NB4 (cell line): ENCODE measurements around the gene B3GNT7.
"Not testable (repeated sequence)": the region's sequence is repeated elsewhere in the genome, so short reads cannot be mapped to it uniquely, and the experiment has no call there.

Experiments
- DNase-seq: peaks from one replicate; pipeline ENCODE4 v3.0.0; 2010; ENCODE audit warnings: low read depth
- H3K4me3 ChIP-seq: one replicate; pipeline ENCODE4 v1.5.1; 2011; ENCODE audit warnings: mild to moderate bottlenecking, low read depth, low read length, moderate library complexity
- MYC ChIP-seq: IDR thresholded peaks from 2 replicates; pipeline ENCODE4 v1.6.1; 2011; ENCODE audit warnings: low read depth, low read length
- POLR2A ChIP-seq: IDR thresholded peaks from 2 replicates; pipeline ENCODE4 v1.6.1; 2011; ENCODE audit warnings: mild to moderate bottlenecking; ENCODE audit not compliant: insufficient read length; ENCODE audit errors: extremely low read depth
- TF ChIP-seq, protein P1 (sequence below): IDR thresholded peaks from 2 replicates; pipeline ENCODE4 v1.6.1; 2011; ENCODE audit warnings: low read depth, low read length
- TF ChIP-seq, protein P2 (sequence below): IDR thresholded peaks from one replicate; pipeline ENCODE4 v1.5.1; 2012; ENCODE audit warnings: low read depth, low read length

The B3GNT7 gene, protein sequence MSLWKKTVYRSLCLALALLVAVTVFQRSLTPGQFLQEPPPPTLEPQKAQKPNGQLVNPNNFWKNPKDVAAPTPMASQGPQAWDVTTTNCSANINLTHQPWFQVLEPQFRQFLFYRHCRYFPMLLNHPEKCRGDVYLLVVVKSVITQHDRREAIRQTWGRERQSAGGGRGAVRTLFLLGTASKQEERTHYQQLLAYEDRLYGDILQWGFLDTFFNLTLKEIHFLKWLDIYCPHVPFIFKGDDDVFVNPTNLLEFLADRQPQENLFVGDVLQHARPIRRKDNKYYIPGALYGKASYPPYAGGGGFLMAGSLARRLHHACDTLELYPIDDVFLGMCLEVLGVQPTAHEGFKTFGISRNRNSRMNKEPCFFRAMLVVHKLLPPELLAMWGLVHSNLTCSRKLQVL

DNA sequence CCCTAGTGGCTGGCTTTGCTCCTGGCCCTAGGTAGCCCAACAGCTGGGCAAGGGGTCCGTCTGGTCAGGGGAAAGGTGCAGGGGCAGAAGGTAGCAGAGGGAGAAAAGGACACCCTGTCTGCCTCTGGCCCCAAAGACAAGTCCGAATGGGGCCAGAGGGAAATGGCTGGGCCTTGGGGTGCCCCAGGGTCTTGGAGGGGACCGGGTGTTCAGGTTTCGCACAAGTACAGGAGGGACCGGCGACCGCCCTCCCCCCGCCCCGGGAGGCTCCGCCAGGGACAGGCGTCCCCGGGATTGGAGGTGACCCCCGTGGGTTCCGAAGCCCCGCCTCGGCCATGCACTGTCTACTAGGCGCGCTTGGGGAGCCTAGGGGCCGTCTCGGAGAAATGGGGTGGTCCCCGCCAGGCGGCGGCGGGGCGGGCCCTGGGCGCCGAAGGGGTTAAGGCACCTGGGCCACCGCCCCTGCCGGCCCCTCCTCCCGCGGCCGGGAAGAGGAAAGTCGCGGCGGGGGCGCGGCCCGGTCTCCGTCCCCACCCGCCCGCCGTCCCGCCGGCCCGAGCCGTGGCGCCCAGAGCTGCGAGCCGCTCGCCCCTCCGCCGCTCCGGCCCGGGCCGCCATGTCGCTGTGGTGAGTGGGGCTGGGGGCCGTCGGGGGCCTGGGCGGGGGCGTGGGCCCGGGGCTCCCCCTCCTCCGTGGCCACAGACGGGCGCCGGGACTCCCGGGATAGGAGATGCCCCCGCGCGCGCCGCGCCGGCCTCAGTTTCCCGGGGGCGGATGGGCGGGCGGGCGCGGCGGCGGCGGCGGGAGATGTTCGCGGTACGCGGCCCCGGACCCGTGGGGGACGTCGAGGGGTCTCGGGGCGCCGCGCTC lies at the start of gene B3GNT7:
B3GNT7 (plus strand) TSS at position 523 of the 870 bp plus-strand sequence; CDS start at position 617, 94 bp downstream.
- no peak within 1 kb of the TSS for H3K4me3 ChIP-seq
- DNase-seq = no peak
- TF ChIP-seq MYC (no peak), POLR2A (no peak)
- TF ChIP-seq, protein P1, sequence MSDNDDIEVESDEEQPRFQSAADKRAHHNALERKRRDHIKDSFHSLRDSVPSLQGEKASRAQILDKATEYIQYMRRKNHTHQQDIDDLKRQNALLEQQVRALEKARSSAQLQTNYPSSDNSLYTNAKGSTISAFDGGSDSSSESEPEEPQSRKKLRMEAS = no peak
- TF ChIP-seq, protein P2, sequence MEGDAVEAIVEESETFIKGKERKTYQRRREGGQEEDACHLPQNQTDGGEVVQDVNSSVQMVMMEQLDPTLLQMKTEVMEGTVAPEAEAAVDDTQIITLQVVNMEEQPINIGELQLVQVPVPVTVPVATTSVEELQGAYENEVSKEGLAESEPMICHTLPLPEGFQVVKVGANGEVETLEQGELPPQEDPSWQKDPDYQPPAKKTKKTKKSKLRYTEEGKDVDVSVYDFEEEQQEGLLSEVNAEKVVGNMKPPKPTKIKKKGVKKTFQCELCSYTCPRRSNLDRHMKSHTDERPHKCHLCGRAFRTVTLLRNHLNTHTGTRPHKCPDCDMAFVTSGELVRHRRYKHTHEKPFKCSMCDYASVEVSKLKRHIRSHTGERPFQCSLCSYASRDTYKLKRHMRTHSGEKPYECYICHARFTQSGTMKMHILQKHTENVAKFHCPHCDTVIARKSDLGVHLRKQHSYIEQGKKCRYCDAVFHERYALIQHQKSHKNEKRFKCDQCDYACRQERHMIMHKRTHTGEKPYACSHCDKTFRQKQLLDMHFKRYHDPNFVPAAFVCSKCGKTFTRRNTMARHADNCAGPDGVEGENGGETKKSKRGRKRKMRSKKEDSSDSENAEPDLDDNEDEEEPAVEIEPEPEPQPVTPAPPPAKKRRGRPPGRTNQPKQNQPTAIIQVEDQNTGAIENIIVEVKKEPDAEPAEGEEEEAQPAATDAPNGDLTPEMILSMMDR = no peak

DNA sequence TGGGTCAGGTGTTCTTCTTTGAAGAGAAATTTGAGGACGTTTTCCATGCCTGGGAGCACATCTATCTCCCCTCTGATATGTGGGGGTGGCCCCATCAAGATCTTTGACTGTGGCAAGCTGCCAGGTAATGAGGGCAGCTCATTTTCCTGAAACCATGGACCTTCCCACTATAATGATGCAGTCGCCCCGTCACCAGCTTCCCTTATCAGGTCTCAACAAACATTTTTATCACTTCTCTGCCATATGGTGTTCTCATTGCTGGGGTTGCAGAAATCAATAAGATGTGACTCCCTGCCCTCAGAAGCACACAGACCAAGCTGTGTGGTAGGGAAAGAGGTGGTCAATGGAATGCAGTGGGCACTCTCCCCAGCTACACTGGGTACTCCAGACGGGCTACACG lies 48.4 kb upstream of the B3GNT7 start:
- TF ChIP-seq POLR2A (no peak), MYC (no peak)
- TF ChIP-seq, protein P2 = no peak
- TF ChIP-seq, protein P1 = no peak
- H3K4me3 ChIP-seq = no peak overlapping the region
- DNase-seq = no peak

GRCh38 chr2:231347638-231348037 lies 47.9 kb upstream of the B3GNT7 start:
- no peak for TF ChIP-seq MYC
- no peak for DNase-seq
- H3K4me3 ChIP-seq = no peak overlapping the region

DNA sequence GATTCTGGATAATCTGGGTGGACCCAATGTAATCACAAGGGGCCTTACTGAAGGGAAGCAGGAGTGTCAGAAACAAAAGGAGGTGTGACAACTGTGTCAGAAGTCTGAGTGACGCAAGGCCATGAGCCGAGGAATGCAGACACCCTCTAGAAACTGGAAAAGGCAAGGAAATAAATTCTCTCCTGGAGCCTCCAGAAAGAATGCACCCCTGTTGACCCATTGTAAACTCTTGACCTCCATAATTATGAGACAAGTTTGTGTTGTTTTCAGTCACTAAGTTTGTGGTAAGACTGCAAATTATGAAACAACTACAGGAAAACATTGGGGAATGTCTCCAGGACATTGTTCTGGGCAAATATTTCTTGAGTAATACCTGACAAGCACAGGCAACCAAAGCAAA lies 47.3 kb upstream of the B3GNT7 start:
- H3K4me3 ChIP-seq = no peak overlapping the region
- DNase-seq = no peak
- TF ChIP-seq, protein P2 = no peak
- no peak for TF ChIP-seq MYC

DNA sequence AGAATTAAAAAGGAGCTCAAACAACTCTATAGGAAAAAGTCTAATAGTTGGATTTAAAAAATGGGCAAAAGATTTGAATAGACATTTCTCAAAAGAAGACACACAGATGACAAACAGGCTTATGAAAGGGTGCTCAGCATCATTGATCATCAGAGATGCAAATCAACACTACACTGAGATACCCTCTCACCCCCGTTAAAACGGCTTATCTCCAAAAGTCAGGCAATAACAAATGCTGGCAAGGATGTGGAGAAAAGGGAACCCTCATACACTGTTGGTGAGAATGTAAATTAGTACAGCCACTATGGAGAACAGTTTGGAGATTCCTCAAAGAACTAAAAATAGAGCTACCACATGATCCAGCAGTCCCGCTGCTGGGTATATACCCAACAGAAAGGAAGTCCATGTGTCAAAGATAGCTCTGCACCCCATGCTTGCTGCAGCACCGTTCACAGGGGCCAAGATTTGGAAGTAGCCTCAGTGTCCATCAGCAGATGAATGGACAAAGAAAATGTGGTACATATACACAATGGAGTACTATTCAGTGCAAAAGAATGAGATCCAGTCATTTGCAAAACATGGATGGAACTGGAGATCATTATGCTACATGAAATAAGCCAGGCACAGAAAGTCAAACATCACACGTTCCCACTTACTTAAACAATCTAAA lies 46.7 kb upstream of the B3GNT7 start:
- TF ChIP-seq, protein P1 = no peak
- TF ChIP-seq, protein P2 = no peak
- TF ChIP-seq MYC = no peak
- DNase-seq = no peak

GRCh38 chr2:231349374-231349735 lies 46.2 kb upstream of the B3GNT7 start:
- DNase-seq, H3K4me3 ChIP-seq: not testable (repeated sequence)

More for the DNA sequence above, 46.7 kb upstream of the B3GNT7 start:
- H3K4me3 ChIP-seq = no peak overlapping the region

- H3K4me3 ChIP-seq = no peak overlapping the region
- no peak for DNase-seq
- TF ChIP-seq POLR2A = no peak
- TF ChIP-seq, protein P2 = no peak
- no peak for TF ChIP-seq MYC
- TF ChIP-seq, protein P1 = no peak
Measured at GRCh38 chr2:231351648-231352047, 43.9 kb upstream of the B3GNT7 start.
